Loucy (cell line): Measurements from ENCODE around the gene CACNA2D1.

Experiments used
- H2AFZ ChIP-seq: fragments of 200-600 bp; sonication (generic); 2 replicates; pipeline ENCODE4 v1.6.0; 2016; ENCODE audit warnings: antibody characterized with exemption, mild to moderate bottlenecking, low read length, moderate library complexity
- H3F3A ChIP-seq: fragments of 200-600 bp; 2 replicates; pipeline ENCODE4 v1.6.0; 2016; ENCODE audit warnings: antibody characterized with exemption, low read depth, mild to moderate bottlenecking
- H3K27me3 ChIP-seq: fragments of 200-600 bp; sonication (generic); 2 replicates; pipeline ENCODE4 v1.6.1; 2014; ENCODE audit warnings: low read length, mild to moderate bottlenecking; ENCODE audit not compliant: insufficient read depth, poor library complexity, severe bottlenecking
- H3K36me3 ChIP-seq: fragments of 200-600 bp; sonication (generic); 2 replicates; pipeline ENCODE4 v1.6.1; 2016; ENCODE audit warnings: low read length; ENCODE audit not compliant: insufficient read depth
- H3K4me1 ChIP-seq: fragments of 200-600 bp; sonication (generic); 2 replicates; pipeline ENCODE4 v1.5.1; 2014; ENCODE audit warnings: low read length, mild to moderate bottlenecking; ENCODE audit not compliant: insufficient read depth, poor library complexity, severe bottlenecking
- H3K4me2 ChIP-seq: fragments of 200-600 bp; sonication (generic); 2 replicates; pipeline ENCODE4 v1.6.0; 2014; ENCODE audit warnings: antibody characterized with exemption, low read length, low read depth, mild to moderate bottlenecking; ENCODE audit not compliant: poor library complexity, severe bottlenecking
- H3K4me3 ChIP-seq: fragments of 200-600 bp; sonication (generic); 2 replicates; pipeline ENCODE4 v1.5.1; 2014; ENCODE audit warnings: low read length, mild to moderate bottlenecking, mixed read lengths; ENCODE audit not compliant: poor library complexity, severe bottlenecking
- H3K79me2 ChIP-seq: fragments of 200-600 bp; sonication (generic); 2 replicates; pipeline ENCODE4 v1.6.1; 2014; ENCODE audit warnings: low read length; ENCODE audit not compliant: insufficient read depth
- H3K9ac ChIP-seq: fragments of 200-600 bp; sonication (generic); 2 replicates; pipeline ENCODE4 v1.6.0; 2014; ENCODE audit warnings: mild to moderate bottlenecking, low read depth, low read length, moderate library complexity; ENCODE audit not compliant: poor library complexity, severe bottlenecking
- H3K9me2 ChIP-seq: fragments of 200-600 bp; sonication (generic); replicated peaks from 2 replicates; pipeline ENCODE4 v1.6.1; 2016; ENCODE audit warnings: low read depth, low read length, mixed read lengths
- H3K9me3 ChIP-seq: fragments of 200-600 bp; sonication (generic); 2 replicates; pipeline ENCODE4 v1.6.1; 2014; ENCODE audit warnings: mild to moderate bottlenecking, antibody characterized with exemption, low read length, low read depth; ENCODE audit not compliant: insufficient read depth
- H4K20me1 ChIP-seq: fragments of 200-600 bp; sonication (generic); 2 replicates; pipeline ENCODE4 v1.6.0; 2014; ENCODE audit warnings: antibody characterized with exemption, low read length, mild to moderate bottlenecking; ENCODE audit not compliant: insufficient read depth, poor library complexity, severe bottlenecking
- CTCF ChIP-seq: fragments of 200-600 bp; sonication (generic); conservative IDR thresholded peaks from 2 replicates; pipeline ENCODE4 v1.5.1; 2014; ENCODE audit warnings: mild to moderate bottlenecking, antibody characterized with exemption, low read length
- EZH2phosphoT487 ChIP-seq: fragments of 200-600 bp; IDR thresholded peaks from 2 replicates; pipeline ENCODE4 v1.6.1; 2018; ENCODE audit warnings: antibody characterized with exemption, mild to moderate bottlenecking, moderate library complexity, borderline replicate concordance

The CACNA2D1 gene

DNA sequence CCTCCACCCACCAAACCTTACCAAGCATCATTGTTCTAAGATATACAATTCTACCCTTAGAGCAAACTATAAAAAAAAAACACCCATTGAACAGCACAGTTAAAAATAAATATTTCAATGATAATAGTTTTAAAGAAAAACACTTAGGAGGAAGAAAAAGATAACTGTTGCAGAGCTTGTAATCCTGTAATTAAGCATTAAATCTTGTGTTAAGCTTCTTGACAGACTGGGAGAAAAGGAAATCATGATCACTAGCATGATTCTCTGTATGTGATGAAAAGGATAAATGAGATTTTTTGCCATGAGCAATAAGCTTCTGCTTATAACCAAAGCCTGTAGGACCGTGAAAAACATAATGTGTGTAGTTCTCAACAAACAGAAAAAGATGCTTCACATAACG lies 289.8 kb downstream of the CACNA2D1 start:
- Histone ChIP-seq H3K27me3 (no peaks in the 10 kb centered on the region), H2AFZ (no peak overlapping the region), H3K9me2 (no peaks in the 10 kb centered on the region), H3K4me2 (no peak overlapping the region), H3K4me3 (no peak overlapping the region), H3K9ac (no peak overlapping the region), H3F3A (no peaks in the 10 kb centered on the region), H4K20me1 (no peaks in the 10 kb centered on the region), H3K9me3 (no peaks in the 10 kb centered on the region), H3K79me2 (no peaks in the 10 kb centered on the region), H3K4me1 (no peaks in the 10 kb centered on the region), H3K36me3 (no peaks in the 10 kb centered on the region)
- TF ChIP-seq CTCF (no peak), EZH2phosphoT487 (no peak)

DNA sequence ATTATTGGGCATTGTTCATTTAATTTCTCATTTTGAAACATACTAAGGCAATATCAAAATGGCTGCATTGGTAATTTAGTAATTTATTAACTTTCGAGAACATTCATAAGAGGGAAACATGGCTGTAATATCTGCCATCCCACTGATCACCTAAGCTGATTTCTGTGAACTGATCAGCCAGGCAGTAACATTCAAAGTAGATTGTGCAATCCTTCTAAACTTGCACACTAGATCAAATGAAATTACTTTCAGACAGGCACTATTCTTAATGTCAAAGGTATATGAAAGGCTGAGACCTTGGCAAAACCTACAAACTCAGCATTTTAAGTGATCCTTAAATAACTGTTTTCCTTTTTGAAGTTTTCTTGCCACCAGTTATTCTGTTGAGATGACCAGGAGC lies 290.7 kb downstream of the CACNA2D1 start:
- H3K9me2 ChIP-seq: no peaks in the 10 kb centered on the region
- H3K9ac ChIP-seq: no peak overlapping the region
- no peak overlapping the region for H3K4me2 ChIP-seq
- no peaks in the 10 kb centered on the region for H3K27me3 ChIP-seq
- H3K36me3 ChIP-seq: no peaks in the 10 kb centered on the region
- TF ChIP-seq CTCF (no peak), EZH2phosphoT487 (no peak)
- H4K20me1 ChIP-seq: no peaks in the 10 kb centered on the region
- no peaks in the 10 kb centered on the region for H3K9me3 ChIP-seq
- no peak overlapping the region for H3K4me3 ChIP-seq
- no peak overlapping the region for H2AFZ ChIP-seq
- H3K79me2 ChIP-seq: no peaks in the 10 kb centered on the region
- H3K4me1 ChIP-seq: no peaks in the 10 kb centered on the region
- no peaks in the 10 kb centered on the region for H3F3A ChIP-seq

- H2AFZ ChIP-seq: no peak overlapping the region
- no peaks in the 10 kb centered on the region for H3K36me3 ChIP-seq
- no peaks in the 10 kb centered on the region for H3K9me2 ChIP-seq
- no peaks in the 10 kb centered on the region for H3K9me3 ChIP-seq
- no peak overlapping the region for H3K4me2 ChIP-seq
- H3K4me3 ChIP-seq: no peak overlapping the region
- H3K4me1 ChIP-seq: no peaks in the 10 kb centered on the region
- no peaks in the 10 kb centered on the region for H3K79me2 ChIP-seq
- H4K20me1 ChIP-seq: no peaks in the 10 kb centered on the region
- TF ChIP-seq EZH2phosphoT487 (no peak), CTCF (no peak)
- no peaks in the 10 kb centered on the region for H3F3A ChIP-seq
- H3K9ac ChIP-seq: no peak overlapping the region
- H3K27me3 ChIP-seq: no peaks in the 10 kb centered on the region
Measured at GRCh38 chr7:82146491-82146890, 297.1 kb downstream of the CACNA2D1 start.
